Endodermal cell (in vitro differentiated cells): ENCODE results near the gene PCYOX1L. TPM values are rescaled to one million over a fixed set of nuclear protein-coding genes. Genes with fewer than 3 reads are reported as not detected.

Source experiments
- DNase-seq: peaks from one replicate; pipeline ENCODE4 v3.0.0-alpha.2; 2017
- H3K27ac ChIP-seq: 2 replicates; pipeline ENCODE4 v1.5.1; 2013; ENCODE audit warnings: mild to moderate bottlenecking, low read depth, low read length, moderate library complexity
- H3K27me3 ChIP-seq: 2 replicates; pipeline ENCODE4 v1.6.1; 2013; ENCODE audit warnings: mild to moderate bottlenecking, low read length, moderate library complexity; ENCODE audit not compliant: insufficient read depth, control insufficient read depth, poor library complexity, severe bottlenecking
- H3K36me3 ChIP-seq: 2 replicates; pipeline ENCODE4 v1.7.0; 2013; ENCODE audit warnings: mild to moderate bottlenecking, low read length, moderate library complexity; ENCODE audit not compliant: control insufficient read depth, insufficient read depth
- H3K4me1 ChIP-seq: one replicate; pipeline ENCODE4 v1.7.0; 2013; ENCODE audit warnings: low read length; ENCODE audit not compliant: control insufficient read depth, insufficient read depth
- H3K4me3 ChIP-seq: 2 replicates; pipeline ENCODE4 v1.5.1; 2013; ENCODE audit warnings: mild to moderate bottlenecking, low read length, moderate library complexity
- H3K9ac ChIP-seq: 2 replicates; pipeline ENCODE4 v1.6.1; 2013; ENCODE audit warnings: mild to moderate bottlenecking, low read length, moderate library complexity; ENCODE audit not compliant: poor library complexity, severe bottlenecking; ENCODE audit errors: extremely low read depth
- H3K9me3 ChIP-seq: 2 replicates; pipeline ENCODE4 v1.6.1; 2013; ENCODE audit warnings: mild to moderate bottlenecking, low read length, moderate library complexity; ENCODE audit not compliant: control insufficient read depth
- H3K27ac Mint-ChIP-seq: 2 replicates; pipeline ENCODE4 v1.8.0; 2020; ENCODE audit warnings: mixed read lengths
- H3K27me3 Mint-ChIP-seq: 2 replicates; pipeline ENCODE4 v1.8.0; 2021; ENCODE audit warnings: mild to moderate bottlenecking, mixed read lengths; ENCODE audit not compliant: insufficient read depth
- H3K36me3 Mint-ChIP-seq: 2 replicates; pipeline ENCODE4 v1.8.0; 2020; ENCODE audit warnings: low read depth, mixed read lengths
- H3K4me1 Mint-ChIP-seq: 2 replicates; pipeline ENCODE4 v1.8.0; 2020; ENCODE audit warnings: mixed read lengths
- H3K4me3 Mint-ChIP-seq: 2 replicates; pipeline ENCODE4 v1.8.0; 2020; ENCODE audit warnings: mild to moderate bottlenecking, moderate library complexity, mixed read lengths
- H3K9me3 Mint-ChIP-seq: 2 replicates; pipeline ENCODE4 v1.8.0; 2020; ENCODE audit warnings: mild to moderate bottlenecking, mixed read lengths
- CTCF ChIP-seq: fragments of 200-600 bp; sonication (generic); conservative IDR thresholded peaks from 2 replicates; pipeline ENCODE4 v1.5.0; 2021; ENCODE audit warnings: antibody characterized with exemption, mild to moderate bottlenecking
- WGBS, 2 experiments: methylation state at CpG; one replicate each; pipeline versions ENCODE4 v1.1.5 to v1.1.7; 2013; ENCODE audit warnings: missing lambda C conversion rate in 2 of 2, mixed read lengths in 1 of 2; ENCODE audit not compliant: insufficient coverage in 1 of 2, insufficient read length in 1 of 2; 5-methylcytosine and 5-hydroxymethylcytosine counted together
- total RNA-seq, 2 donors: library from RNA; stranded (reverse); fragmentation: NEBNext Ultra II Directional in 1 of 2; extraction: Animal tissue kit (Norgen Biotek cat#: 25700) in 1 of 2; gene quantifications; 2 replicates in 1 of 2; 3 replicates in 1 of 2; pipeline ENCODE4 v1.2.1, GENCODE V29; 2021

The PCYOX1L gene
- total RNA-seq, 2 donors from 2014 or later = 11.1 to 11.7 TPM

- WGBS, 2 experiments = 92 to 100% methylated on average over 4 to 5 of the region's 5 CpGs
- no peak for DNase-seq
- Histone ChIP-seq H3K9me3 (no peaks in the 10 kb centered on the region), H3K27ac (no peak overlapping the region), H3K4me3 (no peak overlapping the region), H3K4me1 (no peaks in the 10 kb centered on the region), H3K9ac (no peak overlapping the region), H3K36me3 (no peaks in the 10 kb centered on the region), H3K27me3 (no peaks in the 10 kb centered on the region)
- Mint-ChIP-seq H3K27me3 (no peaks in the 10 kb centered on the region), H3K4me3 (no peak overlapping the region), H3K4me1 (peaks cover 5% of the 10 kb centered on the region), H3K36me3 (no peaks in the 10 kb centered on the region), H3K27ac (no peak overlapping the region), H3K9me3 (no peaks in the 10 kb centered on the region)
- no peak for TF ChIP-seq CTCF
These were observed 22.1 kb downstream of the PCYOX1L start for GRCh38 chr5:149379818-149380374.

DNA sequence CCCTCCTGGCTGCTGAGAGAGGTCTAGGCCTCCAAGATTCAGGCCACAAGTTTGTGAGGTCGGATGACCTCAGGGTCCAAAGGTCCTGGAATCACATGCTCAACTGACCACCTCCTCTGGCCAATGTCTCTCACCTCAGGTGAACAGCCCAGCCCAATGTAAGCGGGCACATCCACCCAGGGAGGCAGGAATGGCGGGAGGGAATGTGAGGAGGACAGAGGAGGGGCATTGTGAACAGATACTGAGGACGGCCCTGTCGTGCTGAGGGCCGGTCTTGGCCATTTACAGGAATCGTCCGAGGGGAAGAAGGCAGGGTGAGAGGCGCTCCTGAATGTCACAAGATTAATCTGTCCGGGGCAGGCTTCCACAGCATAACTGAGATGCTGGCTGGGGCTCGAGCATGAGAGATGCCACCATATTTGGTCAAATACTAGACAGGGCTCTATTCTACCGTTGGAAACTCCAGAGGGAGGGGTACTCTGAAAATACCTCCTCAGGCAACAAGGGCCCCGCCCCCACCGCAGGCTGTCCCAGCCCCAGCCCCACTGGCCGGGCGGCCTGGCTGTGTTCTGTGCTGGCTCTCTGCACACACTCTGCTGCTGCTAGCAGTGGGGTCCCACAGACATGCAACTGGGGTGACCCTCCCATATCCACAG, 22.7 kb downstream of the PCYOX1L start:
- no peak for DNase-seq
- Histone ChIP-seq H3K9me3 (no peaks in the 10 kb centered on the region), H3K4me3 (no peak overlapping the region), H3K9ac (no peak overlapping the region), H3K36me3 (no peaks in the 10 kb centered on the region), H3K27me3 (no peaks in the 10 kb centered on the region), H3K4me1 (peaks cover under 1% of the 10 kb centered on the region), H3K27ac (no peak overlapping the region)
- Mint-ChIP-seq H3K9me3 (no peaks in the 10 kb centered on the region), H3K4me3 (no peak overlapping the region), H3K27me3 (no peaks in the 10 kb centered on the region), H3K27ac (no peak overlapping the region), H3K4me1 (peaks cover 9% of the 10 kb centered on the region), H3K36me3 (no peaks in the 10 kb centered on the region)
- no peak for TF ChIP-seq CTCF
- WGBS, 2 experiments = 69 to 83% methylated on average over 10 to 16 of the region's 16 CpGs

DNA sequence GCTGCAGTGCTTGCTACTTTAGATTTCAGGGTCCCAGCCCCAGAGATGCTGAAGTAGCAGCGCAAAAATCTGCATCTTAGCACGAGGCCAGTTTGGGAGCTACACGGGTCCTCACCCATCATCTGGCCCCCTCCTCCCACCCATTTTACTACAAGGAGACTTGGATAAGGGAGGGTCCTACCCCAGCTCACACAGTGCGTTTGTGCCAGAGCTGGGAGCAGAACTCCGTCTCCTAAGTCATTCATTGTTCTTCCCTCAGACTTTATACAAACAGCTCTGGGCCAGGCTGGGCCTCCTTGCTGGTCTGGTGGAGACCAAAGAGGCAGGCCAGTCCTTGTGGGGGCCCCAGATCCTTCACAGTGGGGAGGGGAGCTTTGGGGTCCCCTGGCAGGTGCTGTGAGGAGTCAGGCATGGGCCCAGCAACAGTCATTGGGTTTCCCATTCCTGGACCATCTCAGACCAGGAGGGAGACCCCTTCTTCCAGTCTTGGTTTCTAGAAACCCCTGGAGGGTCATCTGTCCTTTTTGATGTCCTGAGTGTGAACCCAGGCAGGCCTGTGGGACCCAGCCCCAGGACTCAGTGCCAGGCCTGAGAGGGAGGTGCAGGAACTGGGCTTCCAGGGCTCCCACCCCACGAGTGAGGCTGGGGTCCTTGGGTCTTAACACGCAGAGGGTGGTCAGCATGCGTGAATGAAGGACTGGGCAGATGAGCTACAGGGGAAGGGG, 23.6 kb downstream of the PCYOX1L start:
- Histone ChIP-seq H3K27me3 (no peaks in the 10 kb centered on the region), H3K9ac (no peak overlapping the region), H3K27ac (no peak overlapping the region), H3K9me3 (no peaks in the 10 kb centered on the region), H3K4me3 (no peak overlapping the region), H3K4me1 (peaks cover 6% of the 10 kb centered on the region), H3K36me3 (no peaks in the 10 kb centered on the region)
- no peak for DNase-seq
- Mint-ChIP-seq H3K27ac (no peak overlapping the region), H3K9me3 (no peaks in the 10 kb centered on the region), H3K27me3 (no peaks in the 10 kb centered on the region), H3K36me3 (no peaks in the 10 kb centered on the region), H3K4me1 (peaks cover 17% of the 10 kb centered on the region), H3K4me3 (no peak overlapping the region)
- no peak for TF ChIP-seq CTCF
- 0 to 54% methylated on average over 2 to 8 of the region's 8 CpGs for WGBS, 2 experiments
